Tibial nerve (tissue), 4 donors: ENCODE data around the gene P2RX5.

Source experiments
- CTCF ChIP-seq, 5 experiments: fragments of 200-600 bp in 3 of 5; fragments of 450-650 bp in 2 of 5; sonication (generic) in 3 of 5; IDR thresholded peaks; one replicate each; pipeline ENCODE4 v1.5.1; 2016 to 2019; ENCODE audit warnings: antibody characterized with exemption in 5 of 5, mild to moderate bottlenecking in 3 of 5, moderate library complexity in 2 of 5
- EP300 ChIP-seq, 2 donors: sonication (generic); formaldehyde crosslinking; IDR thresholded peaks; one replicate each; pipeline ENCODE4 v1.6.1; 2017; ENCODE audit warnings: antibody characterized with exemption in 2 of 2, mild to moderate bottlenecking in 1 of 2
- POLR2A ChIP-seq, 2 donors: fragments of 450-650 bp; IDR thresholded peaks; one replicate each; pipeline ENCODE4 v1.6.1; 2017; ENCODE audit warnings: antibody characterized with exemption in 2 of 2, mild to moderate bottlenecking in 2 of 2, moderate library complexity in 2 of 2

- TF ChIP-seq EP300 (IDR thresholded peaks at IDR 0.05) = no peak
- no peak for TF ChIP-seq CTCF (IDR thresholded peaks at IDR 0.05)
- no peak for TF ChIP-seq POLR2A (IDR thresholded peaks at IDR 0.05)
Observed at GRCh38 chr17:3663102-3664011, 32.6 kb downstream of the P2RX5 start.
